Loucy (cell line): ENCODE data around the gene HDAC11.

Source experiments
- CTCF ChIP-seq: fragments of 200-600 bp; sonication (generic); conservative IDR thresholded peaks from 2 replicates; pipeline ENCODE4 v1.5.1; 2014; ENCODE audit warnings: mild to moderate bottlenecking, antibody characterized with exemption, low read length
- EZH2phosphoT487 ChIP-seq: fragments of 200-600 bp; IDR thresholded peaks from 2 replicates; pipeline ENCODE4 v1.6.1; 2018; ENCODE audit warnings: antibody characterized with exemption, mild to moderate bottlenecking, moderate library complexity, borderline replicate concordance

- TF ChIP-seq CTCF (no peak), EZH2phosphoT487 (no peak)
Measured at GRCh38 chr3:13538520-13539291, 58.6 kb downstream of the HDAC11 start.
